ENCODE measurements around the gene TTF2.
"Not testable (repeated sequence)": the region's sequence is repeated elsewhere in the genome, so short reads cannot be mapped to it uniquely, and the experiment has no call there.

The TTF2 gene

GRCh38 chr1:117136749-117137148, 76.6 kb downstream of the TTF2 start:
- Mint-ChIP-seq H3K36me3 (no peaks in the 10 kb centered on the region), H3K4me1 (ENCODE audit: low read depth) (no peaks in the 10 kb centered on the region), H3K27ac (no peak overlapping the region), H3K27me3 (peaks cover 6% of the 10 kb centered on the region), H3K4me3 (no peak overlapping the region), H3K9me3 (ENCODE audit: low read depth) (no peaks in the 10 kb centered on the region)

GRCh38 chr1:117137281-117137855, 77.2 kb downstream of the TTF2 start:
- H3K4me1 Mint-ChIP-seq (ENCODE audit: low read depth) = no peaks in the 10 kb centered on the region
- peaks cover 6% of the 10 kb centered on the region for H3K27me3 Mint-ChIP-seq
- H3K4me3 Mint-ChIP-seq = no peak overlapping the region
- H3K27ac Mint-ChIP-seq = no peak overlapping the region
- no peaks in the 10 kb centered on the region for H3K9me3 Mint-ChIP-seq (ENCODE audit: low read depth)
- no peaks in the 10 kb centered on the region for H3K36me3 Mint-ChIP-seq

- no peak overlapping the region for H3K27ac Mint-ChIP-seq
- no peaks in the 10 kb centered on the region for H3K4me1 Mint-ChIP-seq (ENCODE audit: low read depth)
- H3K9me3 Mint-ChIP-seq (ENCODE audit: low read depth) = no peaks in the 10 kb centered on the region
- peaks cover 6% of the 10 kb centered on the region for H3K27me3 Mint-ChIP-seq
- H3K36me3 Mint-ChIP-seq = no peaks in the 10 kb centered on the region
- H3K4me3 Mint-ChIP-seq = no peak overlapping the region
Observed at GRCh38 chr1:117138106-117138505, 78.0 kb downstream of the TTF2 start.

GRCh38 chr1:117138561-117138960, 78.4 kb downstream of the TTF2 start:
- no peaks in the 10 kb centered on the region for H3K4me1 Mint-ChIP-seq (ENCODE audit: low read depth)
- no peak overlapping the region for H3K4me3 Mint-ChIP-seq
- peaks cover 6% of the 10 kb centered on the region for H3K27me3 Mint-ChIP-seq
- no peaks in the 10 kb centered on the region for H3K36me3 Mint-ChIP-seq
- H3K27ac Mint-ChIP-seq = no peak overlapping the region
- H3K9me3 Mint-ChIP-seq (ENCODE audit: low read depth) = no peaks in the 10 kb centered on the region

DNA sequence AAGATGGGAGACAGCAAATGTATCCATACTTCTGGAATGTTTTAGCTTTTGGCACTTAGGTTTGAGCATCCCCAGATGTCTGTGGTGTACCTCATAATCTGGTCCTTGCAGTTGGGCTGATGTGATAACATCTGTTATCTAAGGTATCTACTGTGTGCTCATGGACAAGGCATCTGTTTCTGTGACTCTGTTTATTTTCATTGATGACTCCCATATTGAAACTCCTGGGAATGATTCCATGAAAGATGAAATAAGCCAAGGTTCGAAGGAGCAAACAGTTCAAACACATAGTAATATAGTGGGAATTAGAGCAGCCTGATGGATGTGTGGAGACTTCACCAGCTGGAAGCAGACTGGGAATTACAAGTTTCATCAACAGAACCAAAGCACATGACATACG, 82.1 kb downstream of the TTF2 start:
- H3K9me3 Mint-ChIP-seq (ENCODE audit: low read depth) = no peaks in the 10 kb centered on the region
- no peak overlapping the region for H3K27ac Mint-ChIP-seq
- no peak overlapping the region for H3K4me3 Mint-ChIP-seq
- no peaks in the 10 kb centered on the region for H3K36me3 Mint-ChIP-seq
- no peaks in the 10 kb centered on the region for H3K4me1 Mint-ChIP-seq (ENCODE audit: low read depth)
- peaks cover 8% of the 10 kb centered on the region for H3K27me3 Mint-ChIP-seq

DNA sequence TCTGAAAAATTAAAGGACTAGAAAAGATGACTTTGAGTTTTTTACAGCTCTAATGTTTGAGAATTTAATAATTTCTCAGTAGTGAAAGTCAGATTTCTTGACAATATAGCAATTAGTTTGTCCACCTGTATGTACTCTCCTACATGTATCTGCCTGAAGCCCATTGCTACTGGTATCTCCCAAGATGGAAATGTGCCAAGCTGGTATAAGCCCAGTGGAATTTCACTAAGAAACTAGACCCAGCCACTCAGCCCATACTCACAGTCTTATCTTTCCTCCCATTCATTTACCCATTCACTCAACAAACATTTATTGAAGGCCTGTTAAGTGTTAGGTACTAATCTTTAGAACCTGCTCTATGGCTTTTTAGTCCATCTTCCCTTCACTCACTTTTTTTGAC, 83.0 kb downstream of the TTF2 start:
- no peaks in the 10 kb centered on the region for H3K4me1 Mint-ChIP-seq (ENCODE audit: low read depth)
- no peaks in the 10 kb centered on the region for H3K36me3 Mint-ChIP-seq
- peaks cover 8% of the 10 kb centered on the region for H3K27me3 Mint-ChIP-seq
- no peak overlapping the region for H3K27ac Mint-ChIP-seq
- H3K4me3 Mint-ChIP-seq = no peak overlapping the region
- no peaks in the 10 kb centered on the region for H3K9me3 Mint-ChIP-seq (ENCODE audit: low read depth)

- no peak overlapping the region for H3K27ac Mint-ChIP-seq
- H3K36me3 Mint-ChIP-seq = no peaks in the 10 kb centered on the region
- H3K4me1 Mint-ChIP-seq (ENCODE audit: low read depth) = no peaks in the 10 kb centered on the region
- H3K27me3 Mint-ChIP-seq = peaks cover 8% of the 10 kb centered on the region
- no peaks in the 10 kb centered on the region for H3K9me3 Mint-ChIP-seq (ENCODE audit: low read depth)
- H3K4me3 Mint-ChIP-seq = no peak overlapping the region
Observed at GRCh38 chr1:117143871-117144270, 83.7 kb downstream of the TTF2 start.

- Mint-ChIP-seq H3K27ac (no peak overlapping the region), H3K27me3 (peaks cover 11% of the 10 kb centered on the region), H3K4me1 (ENCODE audit: low read depth) (no peaks in the 10 kb centered on the region), H3K9me3 (ENCODE audit: low read depth) (no peaks in the 10 kb centered on the region), H3K4me3 (no peak overlapping the region), H3K36me3 (no peaks in the 10 kb centered on the region)
Observed at GRCh38 chr1:117146072-117146471, 85.9 kb downstream of the TTF2 start.

DNA sequence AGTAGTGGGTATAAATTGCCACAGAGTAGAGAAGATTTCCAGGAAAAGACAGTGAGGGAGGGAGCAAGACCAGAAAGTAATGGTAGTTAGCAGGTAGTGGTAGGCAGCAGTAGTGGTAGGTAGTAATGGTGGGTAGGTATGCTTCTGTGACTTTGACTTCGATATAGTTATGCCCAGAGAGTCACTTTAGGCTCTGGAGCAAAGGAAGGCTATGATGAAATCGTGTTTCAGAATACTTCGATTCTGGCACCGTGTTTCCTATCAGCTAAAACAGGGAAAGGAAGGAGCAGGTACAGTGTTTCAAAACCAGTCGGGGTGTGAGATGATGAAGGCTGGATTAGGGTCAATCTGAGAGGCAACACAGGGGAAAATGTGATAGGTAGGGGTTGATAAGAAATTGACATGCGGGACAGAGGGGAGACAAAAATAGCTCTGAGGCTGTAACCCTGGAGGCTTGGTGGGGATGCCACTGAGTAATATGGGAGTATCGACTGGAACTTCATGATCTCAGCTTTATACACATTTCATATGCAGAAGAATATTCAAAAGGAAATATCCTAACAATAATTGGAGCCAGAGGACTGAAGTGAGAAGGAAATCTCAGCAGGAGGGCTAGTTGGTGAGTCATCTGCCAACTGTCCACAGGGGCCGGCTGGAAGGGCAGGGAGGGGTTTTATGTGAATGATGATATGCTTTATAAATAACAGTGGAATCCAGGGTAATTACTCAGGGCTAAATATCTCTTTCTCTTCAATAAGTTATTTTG, 86.6 kb downstream of the TTF2 start:
- no peaks in the 10 kb centered on the region for H3K4me1 Mint-ChIP-seq (ENCODE audit: low read depth)
- H3K36me3 Mint-ChIP-seq = no peaks in the 10 kb centered on the region
- H3K27ac Mint-ChIP-seq = no peak overlapping the region
- no peak overlapping the region for H3K4me3 Mint-ChIP-seq
- H3K27me3 Mint-ChIP-seq = peaks cover 11% of the 10 kb centered on the region
- H3K9me3 Mint-ChIP-seq (ENCODE audit: low read depth) = no peaks in the 10 kb centered on the region

- H3K27ac Mint-ChIP-seq = no peak overlapping the region
- no peak overlapping the region for H3K4me3 Mint-ChIP-seq
- no peaks in the 10 kb centered on the region for H3K36me3 Mint-ChIP-seq
- peaks cover 11% of the 10 kb centered on the region for H3K27me3 Mint-ChIP-seq
- no peaks in the 10 kb centered on the region for H3K9me3 Mint-ChIP-seq (ENCODE audit: low read depth)
- H3K4me1 Mint-ChIP-seq (ENCODE audit: low read depth) = no peaks in the 10 kb centered on the region
Observed at GRCh38 chr1:117147341-117147831, 87.3 kb downstream of the TTF2 start.

GRCh38 chr1:117147856-117148588, 87.9 kb downstream of the TTF2 start:
- Mint-ChIP-seq H3K4me3 (no peak overlapping the region), H3K27ac (no peak overlapping the region), H3K27me3 (peaks cover 11% of the 10 kb centered on the region), H3K36me3 (no peaks in the 10 kb centered on the region), H3K4me1 (ENCODE audit: low read depth) (no peaks in the 10 kb centered on the region), H3K9me3 (ENCODE audit: low read depth) (no peaks in the 10 kb centered on the region)

- Mint-ChIP-seq H3K27ac (no peak overlapping the region), H3K4me3 (no peak overlapping the region), H3K27me3 (peaks cover 11% of the 10 kb centered on the region), H3K4me1 (ENCODE audit: low read depth) (no peaks in the 10 kb centered on the region), H3K36me3 (no peaks in the 10 kb centered on the region), H3K9me3 (ENCODE audit: low read depth) (no peaks in the 10 kb centered on the region)
Observed at GRCh38 chr1:117150316-117150715, 90.2 kb downstream of the TTF2 start.

DNA sequence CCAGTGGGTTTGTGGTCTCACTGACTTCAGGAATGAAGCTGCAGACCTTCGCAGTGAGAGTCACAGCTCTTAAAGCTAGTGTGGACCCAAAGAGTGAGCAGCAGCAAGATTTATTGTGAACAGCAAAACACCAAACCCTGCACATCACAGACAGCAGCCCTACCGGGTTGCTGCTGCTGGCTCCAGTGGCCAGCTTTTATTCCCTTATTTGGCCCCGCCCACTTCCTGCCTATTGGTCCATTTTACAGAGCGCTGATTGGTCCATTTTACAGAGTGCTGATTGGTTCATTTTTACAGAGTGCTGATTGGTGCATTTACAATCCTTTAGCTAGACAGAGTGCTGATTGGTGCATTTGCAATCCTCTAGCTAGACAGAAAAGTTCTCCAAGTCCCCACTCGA, 91.2 kb downstream of the TTF2 start:
- not testable (repeated sequence) for H3K27ac Mint-ChIP-seq; H3K9me3 Mint-ChIP-seq (ENCODE audit: low read depth); H3K4me3 Mint-ChIP-seq; H3K36me3 Mint-ChIP-seq; H3K4me1 Mint-ChIP-seq (ENCODE audit: low read depth)
- H3K27me3 Mint-ChIP-seq = peaks cover 10% of the 10 kb centered on the region

All from activated naive CD8-positive, alpha-beta T cell (primary cell).